Uterus (tissue), 2 donors: ENCODE data around the gene DDX56.

Source experiments
- CTCF ChIP-seq, 4 experiments: fragments of 200-600 bp in 2 of 4; fragments of 450-650 bp in 2 of 4; sonication (generic) in 2 of 4; IDR thresholded peaks; one replicate each; pipeline ENCODE4 v1.5.1; 2016 to 2019; ENCODE audit warnings: antibody characterized with exemption in 4 of 4, mild to moderate bottlenecking in 2 of 4, moderate library complexity in 1 of 4
- POLR2A ChIP-seq, 2 donors: fragments of 450-650 bp; IDR thresholded peaks; one replicate each; pipeline ENCODE4 v1.6.1; 2016; ENCODE audit warnings: antibody characterized with exemption in 2 of 2, mild to moderate bottlenecking in 1 of 2, moderate library complexity in 1 of 2

GRCh38 chr7:44539669-44540506 is 33.8 kb downstream of the DDX56 start:
- TF ChIP-seq CTCF (IDR thresholded peaks at IDR 0.05) (no peak), POLR2A (IDR thresholded peaks at IDR 0.05) (no peak)
